ENCODE measurements around the gene GTF2H4. TPM values are rescaled to one million over a fixed set of nuclear protein-coding genes. Genes with fewer than 3 reads are reported as not detected.

GTF2H4 gene
- total and polyA plus RNA-seq, 10 of the 15 experiments (the other 5 are each of a cell fraction or from before 2014, with no cell fraction given), result 1.1 to 43.8 (median 18.9) TPM

DNA sequence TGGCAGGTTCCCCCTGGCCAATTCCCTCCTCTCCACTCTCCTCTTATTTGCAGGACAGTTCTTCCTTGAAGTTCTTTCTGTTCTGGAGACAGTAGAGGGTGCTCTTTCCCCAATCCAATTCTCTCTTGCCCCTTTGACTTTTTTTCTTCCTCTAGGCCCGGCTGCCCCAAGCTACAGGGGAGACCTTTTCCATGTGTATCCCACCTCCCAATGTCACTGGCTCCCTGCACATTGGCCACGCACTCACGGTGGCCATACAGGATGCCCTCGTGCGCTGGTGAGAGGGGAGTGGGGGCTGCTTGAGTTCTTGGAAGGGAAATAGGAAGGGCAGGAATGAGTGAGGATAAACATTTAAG lies 7.6 kb downstream of the GTF2H4 start:
- 0 out of 2 replicates have a peak overlapping the region, but pooled peaks have one; percentile 91 for H3K4me3 ChIP-seq
- H3K4me2 ChIP-seq (ENCODE audit: control insufficient read depth, insufficient read depth), result no peak overlapping the region
- SMC1A ChIA-PET (ENCODE audit: uncharacterized antibody, unreplicated experiment), result interaction anchor here (0.8 to 7.9 kb wide), 20 partner anchors 11 to 462 kb away, joined by 3 to 141 read pairs (median 5); partner anchors contain the start of gene DDR1

More for the DNA sequence above, 7.6 kb downstream of the GTF2H4 start:
- peak; percentile 33 for ATAC-seq
- peak overlapping the region; percentile 18; the same call in 1 of the 2 replicates for H3K9ac ChIP-seq (ENCODE audit: control insufficient read depth, insufficient read depth, low read length)
- DNase-seq (ENCODE audit: low read depth, low spot score), result no peak
- H3K9me3 ChIP-seq (replicated peaks; ENCODE audit: control insufficient read depth, insufficient read depth, low read length), result no peaks in the 10 kb centered on the region
- FAIRE-seq, result peak; percentile 85
- ChIA-PET CTCF (interaction anchor here (0.6 to 9.3 kb wide), 31 partner anchors 11 to 657 kb away, joined by 3 to 122 read pairs (median 5); partner anchors contain the start of gene DDR1), RAD21 (ENCODE audit: unreplicated experiment) (interaction anchor here (0.6 to 4.6 kb wide), 18 partner anchors 26 to 374 kb away, joined by 3 to 138 read pairs (median 6); partner anchors contain the start of genes DDR1 and MDC1), POLR2A (interaction anchor here (0.8 to 4.4 kb wide), 4 partner anchors 12 to 155 kb away, joined by 3 to 50 read pairs (median 20); partner anchors contain the start of gene DDR1)
- peaks cover 7 to 8% of the 10 kb centered on the region in 2 experiments; a peak in 3 of 4 replicates for H3K36me3 ChIP-seq (ENCODE audit: control insufficient read depth in 2 of 2, insufficient read depth in 2 of 2, low read length in 1 of 2)
- peaks cover 3% of the 10 kb centered on the region; the same call in 1 of the 2 replicates for H3K4me1 ChIP-seq (ENCODE audit: control insufficient read depth, insufficient read depth, low read length)
- H3K27me3 ChIP-seq (replicated peaks in 1 of 2; ENCODE audit: control insufficient read depth in 2 of 2, insufficient read depth in 2 of 2, low read length in 1 of 2), result no peaks in the 10 kb centered on the region
- peaks cover 9% of the 10 kb centered on the region for H3K79me2 ChIP-seq (ENCODE audit: control insufficient read depth, insufficient read depth, low read length)
- WGBS (ENCODE audit: insufficient coverage, insufficient replicate concordance, low lambda C conversion rate, missing lambda C conversion rate), result 44% methylated on average over 5 of the region's 5 CpGs
- H3K27ac ChIP-seq (ENCODE audit: control insufficient read depth, insufficient read depth), result no peak overlapping the region
- in situ Hi-C loops (cut with MboI) (loop anchor here (5.0 kb wide), 1 partner anchor 162 kb away; no protein-coding TSS in a partner anchor), intact Hi-C loops (cut with micrococcal nuclease; ENCODE audit: unreplicated experiment) (loop anchor here (1.0 to 5.0 kb wide), 3 partner anchors 127 to 167 kb away; no protein-coding TSS in a partner anchor)
- no peak overlapping the region for H2AFZ ChIP-seq (ENCODE audit: control insufficient read depth, low read depth, low read length)
- BruUV-seq (replicated peaks), result no TSS peak
- no peak for TF ChIP-seq IKZF1 (conservative IDR thresholded peaks at IDR 0.05)
- TF ChIP-seq SMC3 (IDR thresholded peaks at IDR 0.05; ENCODE audit: borderline replicate concordance, low read length), result peak; percentile 78
- no peak for TF ChIP-seq RUNX3 (IDR thresholded peaks at IDR 0.05; ENCODE audit: low read length)
- TF ChIP-seq HDAC6 (IDR thresholded peaks at IDR 0.05; ENCODE audit: unreplicated experiment), result no peak
- TF ChIP-seq, protein P1, sequence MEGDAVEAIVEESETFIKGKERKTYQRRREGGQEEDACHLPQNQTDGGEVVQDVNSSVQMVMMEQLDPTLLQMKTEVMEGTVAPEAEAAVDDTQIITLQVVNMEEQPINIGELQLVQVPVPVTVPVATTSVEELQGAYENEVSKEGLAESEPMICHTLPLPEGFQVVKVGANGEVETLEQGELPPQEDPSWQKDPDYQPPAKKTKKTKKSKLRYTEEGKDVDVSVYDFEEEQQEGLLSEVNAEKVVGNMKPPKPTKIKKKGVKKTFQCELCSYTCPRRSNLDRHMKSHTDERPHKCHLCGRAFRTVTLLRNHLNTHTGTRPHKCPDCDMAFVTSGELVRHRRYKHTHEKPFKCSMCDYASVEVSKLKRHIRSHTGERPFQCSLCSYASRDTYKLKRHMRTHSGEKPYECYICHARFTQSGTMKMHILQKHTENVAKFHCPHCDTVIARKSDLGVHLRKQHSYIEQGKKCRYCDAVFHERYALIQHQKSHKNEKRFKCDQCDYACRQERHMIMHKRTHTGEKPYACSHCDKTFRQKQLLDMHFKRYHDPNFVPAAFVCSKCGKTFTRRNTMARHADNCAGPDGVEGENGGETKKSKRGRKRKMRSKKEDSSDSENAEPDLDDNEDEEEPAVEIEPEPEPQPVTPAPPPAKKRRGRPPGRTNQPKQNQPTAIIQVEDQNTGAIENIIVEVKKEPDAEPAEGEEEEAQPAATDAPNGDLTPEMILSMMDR (IDR thresholded peaks at IDR 0.05 in 2 of 3, conservative IDR thresholded peaks at IDR 0.05 in 1 of 3; ENCODE audit: control insufficient read depth in 2 of 3, extremely low read depth in 1 of 3, insufficient read depth in 1 of 3, low read depth in 3 of 3, low read length in 3 of 3), result peak; percentile 54 to 76 (median 65); a peak in 5 of 6 replicates
- TF ChIP-seq ZNF384 (IDR thresholded peaks at IDR 0.05; ENCODE audit: borderline replicate concordance, low read depth, low read length), result peak; percentile 70; the same call in 1 of the 2 replicates
- no peak for TF ChIP-seq POU2F2 (IDR thresholded peaks at IDR 0.05; ENCODE audit: borderline replicate concordance, low read depth, low read length)
- no peak for TF ChIP-seq ZNF24 (IDR thresholded peaks at IDR 0.05)
- TF ChIP-seq, protein P2, sequence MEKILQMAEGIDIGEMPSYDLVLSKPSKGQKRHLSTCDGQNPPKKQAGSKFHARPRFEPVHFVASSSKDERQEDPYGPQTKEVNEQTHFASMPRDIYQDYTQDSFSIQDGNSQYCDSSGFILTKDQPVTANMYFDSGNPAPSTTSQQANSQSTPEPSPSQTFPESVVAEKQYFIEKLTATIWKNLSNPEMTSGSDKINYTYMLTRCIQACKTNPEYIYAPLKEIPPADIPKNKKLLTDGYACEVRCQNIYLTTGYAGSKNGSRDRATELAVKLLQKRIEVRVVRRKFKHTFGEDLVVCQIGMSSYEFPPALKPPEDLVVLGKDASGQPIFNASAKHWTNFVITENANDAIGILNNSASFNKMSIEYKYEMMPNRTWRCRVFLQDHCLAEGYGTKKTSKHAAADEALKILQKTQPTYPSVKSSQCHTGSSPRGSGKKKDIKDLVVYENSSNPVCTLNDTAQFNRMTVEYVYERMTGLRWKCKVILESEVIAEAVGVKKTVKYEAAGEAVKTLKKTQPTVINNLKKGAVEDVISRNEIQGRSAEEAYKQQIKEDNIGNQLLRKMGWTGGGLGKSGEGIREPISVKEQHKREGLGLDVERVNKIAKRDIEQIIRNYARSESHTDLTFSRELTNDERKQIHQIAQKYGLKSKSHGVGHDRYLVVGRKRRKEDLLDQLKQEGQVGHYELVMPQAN (conservative IDR thresholded peaks at IDR 0.05), result no peak
- TF ChIP-seq NR2F1 (conservative IDR thresholded peaks at IDR 0.05), result 0 out of 2 replicates have a peak, but pooled peaks have one; percentile 9
- TF ChIP-seq YY1 (IDR thresholded peaks at IDR 0.05; ENCODE audit: low read depth, low read length), result 0 out of 2 replicates have a peak, but pooled peaks have one; percentile 23
- TF ChIP-seq MTA2 (IDR thresholded peaks at IDR 0.05; ENCODE audit: low read depth), result no peak
- no peak; a peak in 1 of 4 replicates for TF ChIP-seq IKZF2 (IDR thresholded peaks at IDR 0.05)
- no peak for TF ChIP-seq SIN3A (IDR thresholded peaks at IDR 0.05; ENCODE audit: low read depth, low read length)
- TF ChIP-seq, protein P3, sequence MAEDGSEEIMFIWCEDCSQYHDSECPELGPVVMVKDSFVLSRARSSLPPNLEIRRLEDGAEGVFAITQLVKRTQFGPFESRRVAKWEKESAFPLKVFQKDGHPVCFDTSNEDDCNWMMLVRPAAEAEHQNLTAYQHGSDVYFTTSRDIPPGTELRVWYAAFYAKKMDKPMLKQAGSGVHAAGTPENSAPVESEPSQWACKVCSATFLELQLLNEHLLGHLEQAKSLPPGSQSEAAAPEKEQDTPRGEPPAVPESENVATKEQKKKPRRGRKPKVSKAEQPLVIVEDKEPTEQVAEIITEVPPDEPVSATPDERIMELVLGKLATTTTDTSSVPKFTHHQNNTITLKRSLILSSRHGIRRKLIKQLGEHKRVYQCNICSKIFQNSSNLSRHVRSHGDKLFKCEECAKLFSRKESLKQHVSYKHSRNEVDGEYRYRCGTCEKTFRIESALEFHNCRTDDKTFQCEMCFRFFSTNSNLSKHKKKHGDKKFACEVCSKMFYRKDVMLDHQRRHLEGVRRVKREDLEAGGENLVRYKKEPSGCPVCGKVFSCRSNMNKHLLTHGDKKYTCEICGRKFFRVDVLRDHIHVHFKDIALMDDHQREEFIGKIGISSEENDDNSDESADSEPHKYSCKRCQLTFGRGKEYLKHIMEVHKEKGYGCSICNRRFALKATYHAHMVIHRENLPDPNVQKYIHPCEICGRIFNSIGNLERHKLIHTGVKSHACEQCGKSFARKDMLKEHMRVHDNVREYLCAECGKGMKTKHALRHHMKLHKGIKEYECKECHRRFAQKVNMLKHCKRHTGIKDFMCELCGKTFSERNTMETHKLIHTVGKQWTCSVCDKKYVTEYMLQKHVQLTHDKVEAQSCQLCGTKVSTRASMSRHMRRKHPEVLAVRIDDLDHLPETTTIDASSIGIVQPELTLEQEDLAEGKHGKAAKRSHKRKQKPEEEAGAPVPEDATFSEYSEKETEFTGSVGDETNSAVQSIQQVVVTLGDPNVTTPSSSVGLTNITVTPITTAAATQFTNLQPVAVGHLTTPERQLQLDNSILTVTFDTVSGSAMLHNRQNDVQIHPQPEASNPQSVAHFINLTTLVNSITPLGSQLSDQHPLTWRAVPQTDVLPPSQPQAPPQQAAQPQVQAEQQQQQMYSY (CRISPR knock-in tag; IDR thresholded peaks at IDR 0.05), result no peak
- TF ChIP-seq RAD21 (IDR thresholded peaks at IDR 0.05; ENCODE audit: insufficient read depth, low read depth, low read length), result peak; percentile 88
- H4K20me1 ChIP-seq (ENCODE audit: control insufficient read depth, insufficient read depth), result no peaks in the 10 kb centered on the region
